ENCODE measurements around the gene AFF3.

GRCh38 chr2:100004959-100005387 lies 137.4 kb downstream of the AFF3 start:
- TF ChIP-seq CTCF (conservative IDR thresholded peaks at IDR 0.05) (no peak), EZH2 (IDR thresholded peaks at IDR 0.05; ENCODE audit: low read depth) (no peak)

Data from PC-9 (cell line).